ENCODE data around the gene SPSB2.
"Not testable (repeated sequence)": the region's sequence is repeated elsewhere in the genome, so short reads cannot be mapped to it uniquely, and the experiment has no call there.

Gene SPSB2

DNA sequence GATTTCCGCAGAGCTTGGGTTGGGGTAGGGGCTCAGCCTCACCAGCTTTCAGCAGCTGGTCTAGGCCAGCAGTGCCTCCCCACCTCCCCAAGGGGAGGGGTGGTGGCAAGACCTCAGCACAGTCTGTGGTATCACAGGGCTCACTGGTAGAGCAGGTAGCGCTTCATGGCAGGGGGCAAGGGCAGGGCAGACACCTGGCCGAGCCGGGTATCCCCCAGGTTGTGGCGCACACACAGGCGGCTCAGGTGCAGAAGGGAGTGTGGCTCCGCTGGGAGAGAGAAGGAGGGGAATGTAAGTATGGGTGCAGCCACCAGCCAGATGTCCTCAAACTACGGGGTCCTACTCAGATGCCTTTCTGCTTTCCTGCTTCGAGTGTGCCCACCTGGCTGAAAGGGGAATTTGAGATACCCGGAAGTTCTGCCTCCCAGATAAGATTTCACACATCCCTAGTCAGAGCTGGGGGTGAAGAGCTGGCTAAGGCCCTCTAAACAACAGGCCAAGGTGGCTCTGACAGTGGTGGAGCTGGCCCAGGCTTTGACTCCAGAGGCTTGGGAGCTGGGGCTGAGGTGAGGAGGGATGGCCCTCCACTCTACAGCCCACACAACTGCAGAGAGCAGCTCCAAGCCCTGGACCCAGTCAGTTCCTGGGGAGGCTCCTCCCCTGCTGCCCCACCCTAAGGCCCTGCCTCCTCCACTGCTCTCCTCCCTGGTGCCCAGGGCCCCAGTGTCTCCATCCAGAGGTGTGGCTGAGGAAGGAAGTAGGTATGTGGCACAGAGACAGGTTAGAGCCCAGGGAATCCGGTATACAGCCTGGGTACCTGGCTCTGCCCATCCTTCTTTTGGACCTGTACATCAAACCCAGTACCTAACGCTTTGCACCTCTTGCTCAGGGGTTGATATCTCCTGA lies 1.8 kb downstream of the SPSB2 start:
- DNase-seq (ENCODE audit: low read depth in 4 of 4, low spot score in 1 of 4), result peak in 1 of 4 experiments; percentile 33

GRCh38 chr12:6870304-6870703 lies 2.8 kb downstream of the SPSB2 start:
- not testable (repeated sequence) for DNase-seq (ENCODE audit: low read depth in 4 of 4, low spot score in 1 of 4)

DNA sequence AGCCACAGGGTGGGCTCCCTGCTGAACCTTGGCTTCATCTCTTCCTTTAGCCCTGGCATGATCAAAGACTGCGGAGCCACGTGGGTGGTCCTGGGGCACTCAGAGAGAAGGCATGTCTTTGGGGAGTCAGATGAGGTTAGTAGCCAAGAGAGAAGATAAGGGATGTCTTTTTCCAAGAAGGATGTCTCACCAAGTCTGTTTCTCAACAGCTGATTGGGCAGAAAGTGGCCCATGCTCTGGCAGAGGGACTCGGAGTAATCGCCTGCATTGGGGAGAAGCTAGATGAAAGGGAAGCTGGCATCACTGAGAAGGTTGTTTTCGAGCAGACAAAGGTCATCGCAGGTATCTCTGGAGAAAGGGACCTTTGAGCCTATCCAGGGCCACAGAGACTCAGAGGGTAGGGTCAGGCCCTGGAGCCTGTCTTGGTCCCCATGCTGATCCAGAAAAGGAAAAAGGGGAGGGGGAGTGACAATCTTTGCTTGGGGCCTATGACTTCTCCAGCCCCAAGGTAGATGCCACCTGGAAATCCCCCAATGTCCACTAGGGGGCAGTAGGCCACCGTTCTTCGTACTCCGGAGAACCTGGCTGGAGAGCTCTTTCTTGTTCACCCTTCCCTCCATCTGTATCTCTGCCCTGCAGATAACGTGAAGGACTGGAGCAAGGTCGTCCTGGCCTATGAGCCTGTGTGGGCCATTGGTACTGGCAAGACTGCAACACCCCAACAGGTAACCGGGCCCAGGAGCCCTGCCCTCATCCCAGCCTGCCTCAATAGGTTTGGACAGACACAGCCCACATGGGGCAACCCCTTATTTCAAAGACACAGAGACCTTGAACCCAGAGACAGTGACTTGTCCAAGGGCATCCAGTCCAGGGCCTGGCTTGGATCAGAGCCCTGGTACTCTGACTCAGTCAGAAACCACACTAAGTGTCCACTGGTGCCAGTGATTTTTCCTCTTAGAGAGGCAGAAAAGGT lies 3.8 kb downstream of the SPSB2 start:
- DNase-seq (ENCODE audit: low read depth in 4 of 4, low spot score in 1 of 4), result peak in 3 of 4 experiments; percentile 74 to 78 (median 76)

DNA sequence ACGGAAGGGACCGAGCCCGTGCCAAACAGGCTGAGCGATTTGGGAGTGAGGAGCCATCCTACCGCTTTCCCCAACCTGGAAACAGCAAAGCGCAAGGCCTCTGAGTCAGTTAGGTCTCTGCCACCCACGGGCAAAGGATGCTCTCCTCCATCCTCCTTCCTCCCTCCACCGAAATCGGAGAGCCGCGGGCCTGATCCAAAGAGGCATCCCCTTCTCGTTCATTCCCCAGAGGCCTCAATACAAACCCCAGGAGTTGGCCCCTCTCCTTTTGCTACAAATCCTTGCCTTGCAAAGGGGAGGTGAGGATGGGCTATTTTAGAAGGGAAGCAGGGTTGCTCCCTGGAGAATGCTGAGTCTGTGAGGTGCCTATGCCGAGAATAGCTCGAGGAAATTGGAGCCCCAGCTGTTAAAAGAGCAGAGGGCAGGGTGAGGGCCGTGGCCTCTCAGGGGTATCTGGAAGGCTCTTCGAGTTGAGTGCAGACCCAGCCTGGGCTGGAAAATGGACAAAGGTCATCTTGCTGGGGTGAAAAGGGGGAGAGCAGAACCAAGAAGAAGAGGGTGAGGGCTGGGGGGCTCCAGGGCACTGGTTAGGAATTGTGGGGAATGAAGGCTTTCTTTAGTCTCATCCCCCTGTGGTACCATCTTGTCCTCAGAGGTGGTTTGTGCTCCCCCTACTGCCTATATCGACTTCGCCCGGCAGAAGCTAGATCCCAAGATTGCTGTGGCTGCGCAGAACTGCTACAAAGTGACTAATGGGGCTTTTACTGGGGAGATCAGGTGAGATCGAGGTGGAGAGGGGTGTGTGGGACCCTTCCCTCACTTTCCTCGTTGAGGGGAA lies 4.7 kb downstream of the SPSB2 start:
- DNase-seq (ENCODE audit: low read depth in 4 of 4, low spot score in 1 of 4), result no peak

DNA sequence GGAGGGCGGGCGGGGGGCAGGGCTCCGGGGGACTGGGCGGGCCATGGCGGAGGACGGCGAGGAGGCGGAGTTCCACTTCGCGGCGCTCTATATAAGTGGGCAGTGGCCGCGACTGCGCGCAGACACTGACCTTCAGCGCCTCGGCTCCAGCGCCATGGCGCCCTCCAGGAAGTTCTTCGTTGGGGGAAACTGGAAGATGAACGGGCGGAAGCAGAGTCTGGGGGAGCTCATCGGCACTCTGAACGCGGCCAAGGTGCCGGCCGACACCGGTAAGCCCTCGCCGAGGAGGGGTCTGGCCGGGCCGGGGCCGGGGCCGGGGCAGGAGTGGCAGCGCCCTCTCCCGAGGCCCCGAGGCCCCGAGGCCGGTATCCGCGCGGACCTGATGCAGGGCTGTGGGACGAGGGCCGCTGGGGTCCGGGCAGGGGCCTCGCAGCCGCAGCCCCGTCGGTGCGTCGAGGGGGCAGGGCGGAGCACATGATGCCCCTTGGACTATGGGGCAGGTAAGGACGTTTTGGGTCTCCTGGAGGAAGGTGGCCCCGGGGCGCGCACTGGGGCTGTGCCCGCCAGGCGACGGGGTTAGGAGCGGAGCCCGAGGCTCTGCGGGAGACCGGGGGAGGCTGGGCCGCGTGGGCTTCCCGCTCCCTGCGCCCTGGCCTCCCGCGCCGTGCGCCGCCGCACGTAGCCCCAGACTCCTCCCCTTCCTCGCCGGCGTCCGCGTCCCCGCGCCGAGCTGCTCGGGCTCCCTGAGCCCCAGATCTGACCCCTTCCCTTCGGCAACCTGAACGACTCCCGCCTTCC lies 5.5 kb downstream of the SPSB2 start, which contains the start of gene TPI1:
TPI1 (plus strand) TSS at position 119 of the 798 bp plus-strand sequence; CDS start at position 155, 36 bp downstream.
- peak in 3 of 4 experiments; percentile 70 to 74 (median 74) for DNase-seq (ENCODE audit: low read depth in 4 of 4, low spot score in 1 of 4)

- no peak for DNase-seq (ENCODE audit: low read depth in 4 of 4, low spot score in 1 of 4)
These were observed 6.1 kb downstream of the SPSB2 start for GRCh38 chr12:6866920-6867412.

- DNase-seq (ENCODE audit: low read depth in 4 of 4, low spot score in 1 of 4), result no peak
These were observed 6.8 kb downstream of the SPSB2 start for GRCh38 chr12:6866163-6866919.

GRCh38 chr12:6865307-6865706 lies 7.8 kb downstream of the SPSB2 start:
- DNase-seq (ENCODE audit: low read depth in 4 of 4, low spot score in 1 of 4), result not testable (repeated sequence)

GRCh38 chr12:6863586-6864321 lies 9.3 kb downstream of the SPSB2 start:
- DNase-seq (ENCODE audit: low read depth in 4 of 4, low spot score in 1 of 4), result no peak

- DNase-seq (ENCODE audit: low read depth in 4 of 4, low spot score in 1 of 4), result no peak
These were observed 10.1 kb downstream of the SPSB2 start for GRCh38 chr12:6863033-6863432.

GRCh38 chr12:6861391-6861790 lies 11.7 kb downstream of the SPSB2 start:
- DNase-seq (ENCODE audit: low read depth in 4 of 4, low spot score in 1 of 4), result no peak

- DNase-seq (ENCODE audit: low read depth in 4 of 4, low spot score in 1 of 4), result no peak
These were observed 12.2 kb downstream of the SPSB2 start for GRCh38 chr12:6860942-6861341.

DNA sequence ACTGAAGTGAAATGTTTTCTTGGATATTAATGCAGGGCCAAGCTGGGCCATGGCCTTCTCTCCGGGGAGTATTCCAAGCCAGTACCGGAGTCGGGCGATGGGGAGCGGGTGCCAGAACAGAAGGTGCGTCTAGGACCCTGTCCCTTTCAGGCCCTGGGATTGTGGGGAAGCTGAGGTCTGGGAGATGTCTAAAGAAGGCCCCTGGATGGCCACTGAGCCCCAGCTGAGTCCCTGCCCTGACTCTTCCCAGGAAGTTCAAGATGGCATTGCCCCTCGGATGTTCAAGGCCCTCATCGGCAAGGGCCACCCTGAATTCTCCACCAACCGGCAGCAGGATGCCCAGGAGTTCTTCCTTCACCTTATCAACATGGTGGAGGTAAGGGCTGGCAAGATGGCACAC lies 13.0 kb downstream of the SPSB2 start:
- DNase-seq (ENCODE audit: low read depth in 4 of 4, low spot score in 1 of 4), result no peak

DNA sequence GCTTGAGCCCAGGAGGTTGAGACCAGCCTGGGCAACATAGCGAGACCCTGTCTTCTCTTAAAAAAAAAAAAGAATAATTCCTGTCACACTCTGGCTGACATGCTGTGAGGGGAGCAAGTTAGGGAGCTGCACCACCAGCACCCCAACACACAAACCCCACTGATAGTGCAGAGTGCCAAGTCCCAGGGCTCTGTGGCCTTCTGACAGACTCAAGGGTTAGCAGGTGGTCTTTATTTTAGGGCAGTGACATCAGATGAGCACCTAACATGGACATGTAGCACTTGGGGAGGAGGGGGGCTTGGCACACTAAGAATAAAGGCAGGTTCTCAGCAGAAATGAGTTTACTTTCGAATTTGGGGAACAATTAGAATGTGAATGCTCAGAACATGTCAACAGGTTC lies 14.3 kb downstream of the SPSB2 start:
- no peak for DNase-seq (ENCODE audit: low read depth in 4 of 4, low spot score in 1 of 4)

GRCh38 chr12:6855322-6855721 lies 17.8 kb downstream of the SPSB2 start:
- no peak for DNase-seq (ENCODE audit: low read depth in 4 of 4, low spot score in 1 of 4)

DNA sequence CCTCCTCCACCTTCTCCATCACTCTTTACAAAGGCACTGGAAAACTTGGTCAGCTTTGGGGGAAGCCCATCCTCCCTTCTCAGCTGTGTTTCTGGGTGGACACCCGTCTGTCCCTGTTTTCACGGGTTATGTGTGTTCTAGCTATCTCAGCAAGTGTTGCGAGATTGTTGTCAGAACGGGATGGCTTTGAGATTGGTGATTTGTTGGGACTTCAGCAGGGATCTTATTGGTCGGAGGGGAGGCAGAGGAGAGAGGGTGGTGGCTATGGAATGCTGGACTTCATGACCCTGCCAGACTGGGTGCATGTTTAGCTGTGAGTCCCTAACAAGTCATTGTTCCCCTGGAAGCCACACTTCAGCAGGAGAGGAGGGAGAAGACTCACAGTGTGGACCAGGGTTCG lies 19.1 kb downstream of the SPSB2 start:
- no peak for DNase-seq (ENCODE audit: low read depth in 4 of 4, low spot score in 1 of 4)

DNA sequence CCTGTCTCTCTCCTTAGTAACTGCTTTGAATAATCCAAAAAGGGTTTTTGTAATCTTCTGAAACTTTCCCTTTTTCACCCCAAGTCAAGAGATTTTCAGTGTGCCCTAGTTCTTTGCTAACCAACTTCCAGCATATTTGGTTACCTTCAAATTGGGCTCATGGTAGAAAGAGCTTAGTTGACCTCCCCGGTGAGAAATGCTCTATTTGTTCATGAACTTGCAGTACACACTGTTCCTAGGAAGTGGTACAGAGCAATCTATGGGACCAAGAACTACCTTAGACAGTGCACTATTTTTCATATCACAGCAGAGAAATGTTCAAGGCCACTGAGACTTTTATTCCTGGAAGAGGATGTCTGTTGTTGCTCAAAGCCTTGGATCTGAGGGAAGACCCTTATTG lies 19.5 kb downstream of the SPSB2 start:
- no peak for DNase-seq (ENCODE audit: low read depth in 4 of 4, low spot score in 1 of 4)

- DNase-seq (ENCODE audit: low read depth in 4 of 4, low spot score in 1 of 4), result peak in 2 of 4 experiments; percentile 66 to 77
These were observed 20.3 kb downstream of the SPSB2 start for GRCh38 chr12:6852651-6853354.

Measured in stimulated activated CD4-positive, alpha-beta T cell treated with anti-CD3 and anti-CD28 coated beads, Interleukin-1b, Interleukin-23, amount 100 ng/mL, for 24 hours (primary cell).